ENCODE data around the gene PEPD.
"Not testable (repeated sequence)": the region's sequence is repeated elsewhere in the genome, so short reads cannot be mapped to it uniquely, and the experiment has no call there.

PEPD gene

DNA sequence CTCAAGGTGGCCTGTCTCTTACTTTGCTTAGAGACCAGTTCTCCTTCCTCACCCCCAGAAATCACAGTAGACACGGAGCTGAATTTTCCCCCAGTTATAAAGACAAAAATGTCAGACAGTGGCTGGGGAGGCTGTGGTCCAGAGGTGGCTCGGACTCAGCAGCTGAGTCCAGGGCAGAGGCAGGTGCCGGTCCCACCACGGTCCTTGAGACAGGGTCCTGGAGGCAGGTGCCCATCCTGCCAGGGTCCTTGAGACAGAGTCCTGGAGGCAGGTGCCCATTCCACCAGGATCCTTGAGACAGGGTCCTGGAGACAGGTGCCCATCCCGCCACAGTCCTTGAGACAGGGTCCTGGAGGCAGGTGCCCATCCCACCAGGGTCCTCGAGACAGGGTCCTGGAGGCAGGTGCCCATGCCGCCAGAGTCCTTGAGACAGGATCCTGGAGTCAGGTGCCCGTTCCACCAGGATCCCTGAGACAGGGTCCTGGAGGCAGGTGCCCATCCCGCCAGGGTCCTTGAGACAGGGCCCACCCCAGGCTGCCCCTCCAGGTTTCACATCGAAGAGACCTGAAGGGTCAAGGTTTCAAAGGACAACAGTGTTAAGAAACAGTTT is 23.1 kb downstream of the PEPD start:
- DNase-seq (ENCODE audit: low read depth in 2 of 2): no peak

DNA sequence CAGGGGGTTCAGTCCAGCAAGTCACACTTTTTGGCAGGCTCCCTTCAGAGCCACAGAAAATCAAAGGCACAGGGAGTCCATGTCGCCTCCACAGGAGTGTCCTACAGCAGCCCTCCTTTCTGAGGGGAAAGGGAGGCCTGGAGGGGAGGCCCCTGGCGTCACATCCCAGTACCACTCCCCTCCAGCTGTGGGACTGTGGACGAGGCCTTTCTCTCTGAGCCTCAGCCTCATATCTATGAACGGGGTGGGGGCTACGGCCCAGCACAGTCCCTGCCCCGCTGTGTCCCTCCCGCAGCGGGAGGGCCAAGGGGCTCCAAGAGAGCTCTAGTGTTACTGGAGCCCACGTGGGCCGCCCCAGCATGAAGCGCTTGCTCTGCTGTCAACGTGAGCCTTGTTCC is 23.8 kb downstream of the PEPD start:
- DNase-seq (ENCODE audit: low read depth in 2 of 2): no peak

DNA sequence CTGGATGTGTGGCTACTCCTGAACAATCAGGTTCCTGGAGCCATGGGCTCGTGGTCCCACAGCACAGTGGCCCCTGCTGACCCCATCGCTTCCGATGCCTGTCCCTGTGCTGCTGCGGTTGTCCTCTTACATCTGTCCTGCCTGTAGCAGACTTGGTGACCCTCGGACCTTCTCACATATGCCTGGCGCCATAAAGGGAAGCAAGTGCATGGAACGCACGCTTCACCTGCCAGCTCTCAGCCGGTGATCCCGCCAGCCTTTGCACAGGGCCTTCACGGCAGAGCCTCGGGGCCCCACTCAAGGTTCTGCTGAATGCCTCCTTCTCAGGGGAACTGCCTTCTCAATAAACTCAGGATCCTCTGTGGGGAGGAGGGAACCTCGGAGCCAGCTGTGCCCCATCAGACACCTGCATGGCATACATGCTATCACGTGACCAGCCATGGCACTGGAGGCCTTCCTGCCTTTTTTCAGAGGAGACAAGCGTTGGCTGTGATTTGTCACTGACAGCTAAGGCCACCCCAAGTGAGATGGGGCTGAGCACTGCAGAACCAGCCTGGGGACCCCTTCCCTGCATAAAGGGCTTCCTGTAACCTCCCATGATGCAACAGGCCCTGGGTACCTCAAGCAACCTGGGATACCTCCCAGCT is 24.3 kb downstream of the PEPD start:
- DNase-seq (ENCODE audit: low read depth in 2 of 2): no peak

DNA sequence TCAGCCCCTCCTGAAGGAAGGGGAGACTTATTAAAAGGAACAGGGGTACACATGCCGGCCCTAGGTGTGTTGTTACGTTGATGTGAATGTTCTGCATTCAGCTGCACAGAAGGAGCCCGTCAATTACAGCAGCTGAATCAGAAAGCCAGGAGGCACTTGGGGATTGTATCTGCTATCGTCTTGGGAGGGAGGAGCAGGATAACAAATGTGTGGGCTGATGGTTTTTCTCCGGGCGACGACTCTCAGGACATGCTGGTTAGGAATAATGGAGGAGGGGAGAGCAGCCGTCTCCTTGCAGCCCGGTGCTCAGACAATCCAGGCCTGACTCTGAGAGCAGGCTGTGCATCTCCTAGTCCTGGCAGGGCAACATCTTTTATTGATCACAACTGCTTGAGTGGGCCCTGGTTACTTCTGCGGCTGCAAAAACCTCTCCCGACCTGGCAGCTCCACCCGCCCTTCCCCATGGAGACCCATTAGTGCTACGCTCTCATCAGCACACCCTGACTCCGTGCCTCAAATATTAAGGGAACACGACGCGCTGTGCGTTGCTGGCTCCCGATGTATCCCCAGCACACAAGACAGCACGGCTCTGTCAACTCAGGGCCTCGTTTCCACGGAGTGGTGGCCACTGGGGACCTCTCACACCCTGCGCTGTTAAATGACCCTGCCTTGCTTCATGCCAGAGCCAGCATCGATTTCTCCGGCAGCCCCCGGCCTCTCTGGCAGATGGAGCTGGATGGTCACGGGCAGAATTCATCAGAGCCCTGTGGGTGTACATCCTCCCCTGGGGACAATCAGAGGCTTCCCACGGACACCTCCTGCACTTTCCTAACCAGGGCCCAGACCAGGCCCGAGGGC is 25.3 kb downstream of the PEPD start:
- DNase-seq (ENCODE audit: low read depth in 2 of 2): no peak

DNA sequence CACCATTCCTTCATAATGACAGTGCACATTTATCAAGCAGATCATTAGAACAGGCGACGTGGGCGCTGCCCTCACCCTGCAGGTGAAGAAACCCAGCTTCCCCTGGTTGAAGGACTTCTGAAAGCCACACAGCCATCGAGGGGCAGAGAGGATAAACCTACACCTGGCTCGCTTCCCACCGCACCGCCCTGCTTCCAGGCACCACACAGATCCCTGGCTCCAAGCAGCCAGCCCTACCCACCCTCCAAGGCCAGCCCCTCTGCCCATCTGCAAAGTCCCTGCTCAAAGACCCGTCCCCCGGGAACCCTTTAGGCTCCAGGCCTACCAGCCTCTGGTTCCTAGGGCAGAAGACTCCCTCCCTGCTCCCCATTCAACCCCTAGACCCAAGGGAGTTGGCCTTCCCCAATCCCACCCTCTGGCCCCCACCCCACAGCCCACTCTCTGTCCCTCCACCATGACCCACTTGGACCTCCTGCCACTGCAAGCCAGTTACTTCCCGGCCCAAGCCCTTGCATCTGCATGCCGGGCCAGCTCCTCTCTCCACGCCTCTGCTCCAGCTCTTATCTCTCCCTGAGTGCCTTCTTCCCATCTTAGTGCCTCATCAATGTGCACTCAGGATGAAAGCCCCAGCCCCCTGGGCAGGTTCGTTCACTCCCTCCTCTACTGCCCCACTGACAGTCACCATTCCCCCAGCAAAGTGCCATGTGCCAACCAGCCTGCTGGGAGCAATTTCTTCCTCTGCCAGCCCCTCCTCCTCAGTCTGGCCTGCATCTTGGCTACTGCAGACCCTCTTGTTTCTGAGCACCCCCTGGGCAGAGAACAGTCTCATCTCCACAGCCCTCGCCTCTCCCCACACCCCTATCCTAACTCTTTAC is 28.0 kb downstream of the PEPD start:
- no peak for DNase-seq (ENCODE audit: low read depth in 2 of 2)

DNA sequence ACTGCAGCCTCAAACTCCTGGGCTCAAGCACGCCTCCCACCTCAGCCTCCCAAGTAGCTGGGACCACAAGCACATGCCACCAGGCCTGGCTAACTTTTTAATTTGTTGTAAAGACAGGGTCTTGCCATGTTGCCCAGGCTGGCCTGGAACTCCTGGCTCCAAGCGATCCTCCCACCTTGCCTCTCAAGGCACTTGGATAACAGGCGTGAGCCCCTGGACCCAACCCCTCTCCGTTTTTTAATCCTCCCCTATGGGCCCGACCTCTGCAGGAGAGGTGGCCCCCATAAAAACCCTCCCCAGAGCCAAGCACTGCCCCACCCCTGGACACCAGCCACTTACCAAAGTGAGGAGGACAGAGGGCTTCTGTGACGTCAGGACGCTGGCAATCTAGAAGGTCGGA is 28.6 kb downstream of the PEPD start:
- DNase-seq (ENCODE audit: low read depth in 2 of 2): no peak

DNA sequence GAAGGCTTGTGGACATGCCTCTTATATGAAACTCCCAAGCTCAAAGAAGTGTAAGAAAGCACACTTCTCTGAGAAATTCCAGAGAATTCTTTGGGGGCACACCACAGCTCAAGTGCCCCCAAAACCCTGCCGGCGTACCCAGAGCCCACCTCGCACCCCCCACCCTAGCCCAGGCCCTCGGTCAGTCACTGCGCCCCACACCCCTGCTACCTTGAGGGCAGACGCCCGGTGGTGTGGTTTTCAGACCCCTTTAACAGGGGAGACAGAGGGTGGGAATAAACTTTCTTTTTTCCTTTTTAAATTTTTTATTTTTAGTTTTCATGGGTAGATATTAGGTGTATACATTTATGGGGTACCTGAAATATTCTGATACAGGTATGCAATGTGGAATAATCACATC is 29.5 kb downstream of the PEPD start:
- no peak for DNase-seq (ENCODE audit: low read depth in 2 of 2)

DNA sequence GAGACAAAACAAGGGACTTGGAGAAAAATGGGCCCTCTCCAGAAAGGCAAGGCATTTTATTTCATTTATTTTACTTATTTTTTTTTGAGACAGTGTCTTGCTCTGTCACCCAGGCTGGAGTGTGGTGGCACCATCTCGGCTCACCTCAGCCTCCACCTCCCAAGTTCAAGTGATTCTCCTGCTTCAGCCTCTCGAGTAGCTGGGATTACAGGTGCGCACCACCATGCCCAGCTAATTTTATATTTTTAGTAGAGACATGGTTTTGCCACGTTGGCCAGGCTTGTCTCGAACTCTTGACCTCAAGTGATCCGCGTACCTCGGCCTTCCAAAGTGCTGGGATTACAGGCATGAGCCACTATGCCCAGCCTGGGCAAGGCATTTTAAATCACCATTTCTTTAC is 31.0 kb downstream of the PEPD start:
- DNase-seq (ENCODE audit: low read depth in 2 of 2): not testable (repeated sequence)

DNA sequence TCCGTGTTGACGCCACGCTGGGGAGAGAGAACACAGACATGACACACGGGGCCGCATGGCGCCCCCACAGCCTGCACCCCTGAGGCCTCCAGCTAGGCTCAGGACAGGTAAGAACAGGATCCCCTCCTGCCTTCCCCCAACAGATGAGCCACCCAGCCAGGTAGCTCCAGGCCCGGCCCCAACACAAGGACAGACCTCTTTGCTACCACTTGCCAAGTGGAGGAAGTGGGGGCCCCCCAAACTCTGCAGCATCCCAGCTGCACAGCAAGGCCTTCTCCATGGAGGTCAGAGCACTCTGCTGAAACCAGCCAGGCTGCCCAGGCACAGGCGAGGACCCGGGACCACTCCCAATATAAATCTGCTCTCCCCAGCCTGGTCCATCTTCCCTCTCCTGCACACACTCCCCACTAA is 31.5 kb downstream of the PEPD start:
- DNase-seq (ENCODE audit: low read depth in 2 of 2): no peak

DNA sequence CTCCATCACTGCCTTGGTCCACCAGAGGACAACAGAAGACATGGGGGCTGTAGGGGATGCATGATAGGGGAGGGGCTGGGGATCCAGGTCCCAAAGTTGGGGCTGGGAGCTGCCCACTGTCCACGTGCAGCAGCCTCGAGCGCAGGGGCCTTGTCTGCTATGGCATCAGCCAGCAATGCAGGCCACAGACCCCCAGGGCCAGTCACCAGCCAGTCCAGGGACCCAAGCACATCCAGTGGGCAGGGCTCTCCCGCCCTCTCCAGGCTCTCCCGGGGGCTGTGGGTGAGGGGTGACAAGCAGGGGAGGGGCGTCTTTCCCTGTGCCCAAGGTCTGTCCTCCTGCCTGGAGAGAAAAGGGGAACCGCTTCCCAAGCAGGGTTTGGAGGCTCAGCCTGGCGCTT is 32.8 kb downstream of the PEPD start:
- no peak for DNase-seq (ENCODE audit: low read depth in 2 of 2)

DNA sequence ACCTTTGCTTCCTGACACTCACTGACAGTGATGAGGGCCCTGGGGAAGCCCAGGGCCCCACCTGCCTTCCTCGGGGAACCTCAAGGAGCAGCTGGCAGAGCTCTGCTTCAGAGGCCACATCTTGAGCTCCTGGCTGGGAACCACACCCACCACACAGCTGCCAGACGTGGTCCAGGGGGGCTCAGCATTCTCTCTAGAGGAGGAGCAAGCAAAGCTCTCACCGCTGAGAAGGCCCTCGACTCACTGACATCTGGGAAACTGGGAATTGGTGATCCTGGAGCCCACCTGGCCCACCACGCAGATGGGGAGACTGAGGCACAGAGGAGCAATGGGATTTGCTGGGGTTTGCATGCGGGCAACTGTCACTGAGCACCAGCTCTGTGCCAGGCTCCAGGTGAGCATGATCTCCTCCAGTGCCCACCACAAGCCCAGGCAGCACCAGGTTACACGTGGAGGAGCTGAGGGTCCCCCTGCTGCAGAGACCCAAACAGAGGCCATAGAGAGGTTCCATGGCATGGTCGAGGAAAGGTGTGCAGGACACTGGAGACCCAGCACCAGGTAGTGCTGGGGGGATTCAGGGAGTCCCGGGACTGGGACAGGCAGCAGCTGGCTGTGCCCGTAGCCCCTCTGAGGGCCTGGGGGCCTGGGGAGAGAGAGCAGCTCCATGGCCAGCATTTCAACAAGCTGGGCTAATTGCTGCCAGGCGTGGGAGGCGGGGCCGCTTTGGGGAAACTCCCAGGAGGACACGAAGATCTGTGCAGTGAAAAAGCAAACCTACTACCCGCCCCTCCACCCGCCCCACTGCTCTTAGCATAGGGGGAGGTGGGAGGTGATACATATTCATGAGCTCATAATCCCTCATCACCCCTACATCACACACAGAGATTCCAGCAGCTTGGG is 33.4 kb downstream of the PEPD start:
- no peak for DNase-seq (ENCODE audit: low read depth in 2 of 2)

DNA sequence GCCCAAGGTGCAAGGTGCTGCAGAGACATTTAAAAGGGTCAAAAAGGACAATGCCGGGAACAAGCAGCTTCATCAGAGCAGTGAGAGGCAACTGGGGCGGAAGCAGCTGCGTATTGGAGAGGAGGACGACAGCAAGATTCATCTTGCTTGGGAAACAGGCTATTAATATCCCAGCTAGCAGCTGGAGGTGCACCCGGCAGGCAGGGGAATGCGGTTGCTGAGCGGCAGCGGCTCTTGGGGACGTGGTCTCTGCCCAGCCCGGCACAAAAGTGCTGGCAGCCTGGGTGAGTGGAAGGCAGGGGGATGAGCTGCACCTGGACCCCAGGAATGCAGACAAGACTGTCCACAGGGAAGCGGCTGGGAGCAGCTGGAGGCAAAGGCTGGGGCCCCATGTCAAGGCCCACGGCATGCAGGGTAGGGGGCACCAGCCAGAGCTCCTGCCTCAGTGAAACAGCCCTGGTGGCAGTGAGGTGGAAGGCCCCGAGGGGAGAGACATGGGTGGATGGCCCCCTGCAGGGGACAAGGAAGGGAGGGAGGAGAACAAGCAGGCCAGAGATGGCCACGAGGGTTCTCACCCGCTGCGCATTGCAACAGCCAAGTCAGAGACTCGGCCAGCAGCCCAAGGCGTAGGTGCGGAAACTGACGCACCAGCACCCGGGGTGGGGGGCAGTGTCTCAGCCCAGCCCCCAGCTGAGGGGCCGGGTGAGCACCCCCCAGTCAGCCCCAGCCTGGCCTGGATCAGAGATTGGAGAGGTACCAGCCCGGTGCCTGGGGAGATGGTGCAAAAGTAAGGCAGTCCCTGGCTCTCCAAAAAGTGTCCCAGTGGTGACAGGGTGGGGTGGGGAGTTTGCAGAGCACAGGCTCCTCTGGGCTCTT is 34.4 kb downstream of the PEPD start:
- no peak for DNase-seq (ENCODE audit: low read depth in 2 of 2)

DNA sequence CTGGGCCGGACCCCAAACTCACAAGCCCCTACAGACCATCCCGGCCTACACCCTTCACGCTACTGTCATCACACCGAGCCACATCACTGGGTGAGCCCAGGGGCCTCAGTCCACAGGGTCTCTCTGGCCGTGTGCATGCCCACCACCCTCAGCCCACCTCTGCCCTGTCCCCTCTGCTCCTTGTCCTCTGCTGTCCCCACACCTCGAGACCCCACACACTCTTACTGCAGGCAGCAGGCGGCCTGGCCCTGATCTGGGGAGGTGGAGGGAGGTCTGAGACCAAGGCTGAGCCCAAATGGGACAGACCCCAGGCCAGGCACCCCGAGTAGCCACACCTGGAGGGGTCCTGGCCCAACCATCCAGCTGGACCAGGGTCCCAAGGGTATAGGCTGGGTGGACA is 35.2 kb downstream of the PEPD start:
- no peak for DNase-seq (ENCODE audit: low read depth in 2 of 2)

DNA sequence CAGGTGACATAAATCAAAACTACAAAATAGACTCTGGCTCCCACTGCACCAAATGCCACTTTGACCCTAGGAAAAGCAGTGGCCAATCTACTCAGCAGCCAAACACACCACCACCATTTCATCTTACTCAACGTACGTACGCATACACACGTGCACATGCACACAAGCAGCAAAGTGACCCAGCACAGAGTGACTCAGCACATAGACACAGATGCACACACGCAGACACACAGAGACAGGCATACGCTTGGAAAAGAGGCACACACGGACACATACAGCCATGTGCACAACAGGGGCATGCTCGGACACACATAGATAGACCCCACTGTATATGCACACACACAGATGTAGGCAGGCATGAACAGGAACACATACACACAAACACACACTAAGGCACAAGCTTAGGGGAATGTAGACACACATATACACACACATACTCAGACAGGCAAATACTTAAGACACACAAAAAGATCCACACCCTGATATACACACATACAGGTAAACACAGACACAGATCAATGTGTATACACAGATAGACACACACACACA is 37.3 kb downstream of the PEPD start:
- no peak for DNase-seq (ENCODE audit: low read depth in 2 of 2)

DNA sequence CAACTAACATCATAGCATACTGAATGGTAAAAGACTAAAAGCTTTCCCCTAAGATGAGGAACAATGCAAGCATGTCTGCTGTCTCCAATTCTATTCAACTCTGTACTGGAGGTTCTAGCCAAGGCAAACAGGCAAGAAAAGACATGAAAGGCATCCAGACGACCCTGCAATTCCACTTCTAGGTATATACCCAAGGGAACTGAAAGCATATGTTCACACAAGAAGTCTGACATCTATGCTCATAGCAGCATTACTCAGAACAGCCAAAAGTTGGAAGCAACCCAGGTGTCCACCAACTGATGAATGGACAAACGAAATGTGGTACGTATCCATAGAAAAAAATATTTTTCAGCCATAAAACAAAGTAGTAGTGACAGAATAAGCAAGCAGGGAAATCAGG is 39.1 kb downstream of the PEPD start:
- no peak for DNase-seq (ENCODE audit: low read depth in 2 of 2)

DNA sequence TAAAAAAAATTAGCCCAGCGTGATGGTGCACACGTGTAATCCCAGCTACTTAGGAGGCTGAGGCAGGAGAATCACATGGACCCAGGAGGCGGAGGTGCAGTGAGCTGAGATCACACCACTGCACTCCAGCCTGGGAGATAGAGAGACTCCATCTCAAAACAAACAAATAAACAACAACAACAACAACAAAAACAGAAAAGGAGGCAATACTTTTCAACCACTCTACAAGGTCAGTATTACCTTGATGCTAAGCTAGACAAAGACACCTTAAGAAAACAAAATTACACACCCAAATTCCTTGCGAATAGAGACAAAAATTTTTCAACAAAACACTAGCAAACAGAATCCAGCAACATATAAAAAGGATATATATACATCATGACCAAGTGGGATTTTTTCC is 39.7 kb downstream of the PEPD start:
- no peak for DNase-seq (ENCODE audit: low read depth in 2 of 2)

DNA sequence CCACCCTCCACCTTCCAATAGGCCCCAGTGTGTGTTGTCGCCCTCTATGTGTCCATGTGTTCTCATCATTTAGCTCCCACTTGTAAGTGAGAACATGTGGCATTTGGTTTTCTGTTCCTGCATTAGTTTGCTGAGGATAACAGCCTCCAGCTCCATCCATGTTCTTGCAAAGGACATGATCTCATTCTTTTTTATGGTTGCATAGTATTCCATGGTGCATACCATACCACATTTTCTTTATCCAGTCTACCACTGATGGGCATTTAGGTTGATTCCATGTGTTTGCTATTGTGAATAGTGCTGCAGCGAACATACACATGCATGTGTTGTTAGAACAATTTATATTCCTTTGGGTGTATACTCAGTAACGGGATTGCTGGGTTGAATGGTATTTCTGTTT is 42.0 kb downstream of the PEPD start:
- not testable (repeated sequence) for DNase-seq (ENCODE audit: low read depth in 2 of 2)

DNA sequence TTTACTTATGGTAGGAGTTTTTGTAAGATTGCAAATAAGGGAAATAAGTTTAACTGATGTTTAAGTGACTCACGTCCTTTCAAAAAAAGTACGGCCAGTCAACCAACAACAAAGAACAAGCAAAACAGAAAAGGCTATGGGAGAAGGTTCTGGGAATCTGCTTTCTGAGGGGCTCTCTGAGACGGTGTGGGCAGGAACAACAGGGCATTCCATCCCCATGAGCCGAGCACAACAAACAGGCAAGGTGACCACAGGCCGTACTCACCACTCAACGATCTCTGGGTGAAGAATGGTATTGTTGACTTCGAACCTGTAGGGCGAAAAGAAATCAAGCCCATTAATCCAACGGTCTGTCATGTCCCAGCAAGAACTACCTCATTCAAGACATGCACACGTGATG is 43.8 kb downstream of the PEPD start:
- DNase-seq (ENCODE audit: low read depth in 2 of 2): no peak

DNA sequence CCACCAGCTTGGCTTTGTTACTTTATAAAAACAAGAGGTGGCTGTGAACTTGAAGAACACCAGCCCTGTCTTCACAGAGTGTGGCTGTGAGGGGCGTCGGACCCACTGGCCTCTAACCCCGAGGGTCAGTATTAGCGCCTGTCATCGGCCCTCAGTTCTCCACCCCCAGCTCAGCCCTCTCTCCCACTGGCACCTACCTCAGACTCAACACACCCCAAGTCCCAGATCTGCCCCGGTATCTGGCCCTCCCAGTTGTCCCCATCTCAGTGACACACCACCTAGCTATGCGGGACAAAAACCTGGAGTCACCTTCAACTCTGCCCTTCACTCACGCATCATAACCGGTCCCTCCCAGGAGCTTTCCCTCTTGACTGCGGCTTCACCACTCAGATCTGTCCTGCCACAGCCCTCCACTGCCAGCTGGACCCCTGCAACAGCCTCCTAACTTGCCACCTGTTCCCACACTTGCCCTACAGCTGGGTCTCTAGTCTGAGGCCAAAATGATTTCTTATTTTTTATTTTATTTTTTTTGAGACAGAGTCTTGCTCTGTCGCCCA is 45.4 kb downstream of the PEPD start:
- no peak for DNase-seq (ENCODE audit: low read depth in 2 of 2)
